HS-5 (cell line): Measurements from ENCODE around the gene ONECUT3.
"Not testable (repeated sequence)": the region's sequence is repeated elsewhere in the genome, so short reads cannot be mapped to it uniquely, and the experiment has no call there.

ENCODE experiments used
- DNase-seq: peaks from one replicate; pipeline ENCODE4 v3.0.0-alpha.2; 2012; ENCODE audit warnings: low read depth

The ONECUT3 gene

GRCh38 chr19:1794424-1795172 lies 41.3 kb downstream of the ONECUT3 start:
- DNase-seq: no peak

GRCh38 chr19:1796395-1797142 lies 43.3 kb downstream of the ONECUT3 start:
- no peak for DNase-seq

- DNase-seq: not testable (repeated sequence)
Observed at GRCh38 chr19:1797313-1797712, 44.0 kb downstream of the ONECUT3 start.

- DNase-seq: no peak
Observed at GRCh38 chr19:1799695-1800342, 46.5 kb downstream of the ONECUT3 start.

GRCh38 chr19:1804858-1805257 lies 51.6 kb downstream of the ONECUT3 start:
- DNase-seq: no peak

GRCh38 chr19:1805401-1806183 lies 52.3 kb downstream of the ONECUT3 start:
- no peak for DNase-seq

GRCh38 chr19:1806184-1807029 lies 53.1 kb downstream of the ONECUT3 start:
- DNase-seq: no peak

- DNase-seq: no peak
Observed at GRCh38 chr19:1807030-1807694, 53.9 kb downstream of the ONECUT3 start.

GRCh38 chr19:1807695-1808394 lies 54.5 kb downstream of the ONECUT3 start:
- DNase-seq: no peak

GRCh38 chr19:1808395-1808731 lies 55.1 kb downstream of the ONECUT3 start:
- DNase-seq: no peak

- no peak for DNase-seq
Observed at GRCh38 chr19:1809678-1810077, 56.4 kb downstream of the ONECUT3 start.

GRCh38 chr19:1810439-1811160 lies 57.3 kb downstream of the ONECUT3 start:
- DNase-seq: no peak

- peak; percentile 26 for DNase-seq
Observed at GRCh38 chr19:1811472-1811894, 58.2 kb downstream of the ONECUT3 start.

- DNase-seq: no peak
Observed at GRCh38 chr19:1811942-1812425, 58.7 kb downstream of the ONECUT3 start, which contains the start of gene ATP8B3. Gene ATP8B3 (minus strand): TSS chr19:1812276. CDS start chr19:1811736, 540 bp downstream.

- DNase-seq: peak; percentile 47
Observed at GRCh38 chr19:1812426-1813191, 59.3 kb downstream of the ONECUT3 start.

GRCh38 chr19:1813192-1814182 lies 60.2 kb downstream of the ONECUT3 start:
- DNase-seq: no peak

- DNase-seq: no peak
Observed at GRCh38 chr19:1814391-1814790, 61.1 kb downstream of the ONECUT3 start.
